WERI-Rb-1 (cell line): ENCODE data around the gene AGPAT2.
A peak's percentile ranks its signal among the peaks of the same experiment; 100 is the strongest.

Source experiments
- DNase-seq: peaks from one replicate; pipeline ENCODE4 v3.0.0-alpha.2; 2020
- H3K27ac ChIP-seq: fragments of 250-450 bp; sonication (Bioruptor Pico); 2 replicates; pipeline ENCODE4 v1.5.1; 2020; ENCODE audit warnings: mild to moderate bottlenecking, moderate library complexity
- H3K27me3 ChIP-seq: fragments of 250-450 bp; sonication (Bioruptor Pico); 2 replicates; pipeline ENCODE4 v1.5.1; 2021; ENCODE audit warnings: mild to moderate bottlenecking, low read depth, moderate library complexity; ENCODE audit not compliant: insufficient read depth, severe bottlenecking
- H3K36me3 ChIP-seq: fragments of 250-450 bp; sonication (Bioruptor Pico); 2 replicates; pipeline ENCODE4 v1.5.1; 2020; ENCODE audit warnings: mild to moderate bottlenecking, moderate library complexity
- H3K4me3 ChIP-seq: 2 replicates; pipeline ENCODE4 v1.5.1; 2011; ENCODE audit warnings: low read depth, mild to moderate bottlenecking, control low read depth, low read length
- H3K9me3 ChIP-seq: fragments of 250-450 bp; sonication (Bioruptor Pico); 2 replicates; pipeline ENCODE4 v1.5.1; 2021; ENCODE audit warnings: mild to moderate bottlenecking, moderate library complexity; ENCODE audit not compliant: severe bottlenecking
- TF ChIP-seq, protein P1 (sequence below): IDR thresholded peaks from 2 replicates; pipeline ENCODE4 v1.5.1; 2011; ENCODE audit warnings: low read depth, mild to moderate bottlenecking, control low read depth, inconsistent platforms, low read length

AGPAT2 gene

DNA sequence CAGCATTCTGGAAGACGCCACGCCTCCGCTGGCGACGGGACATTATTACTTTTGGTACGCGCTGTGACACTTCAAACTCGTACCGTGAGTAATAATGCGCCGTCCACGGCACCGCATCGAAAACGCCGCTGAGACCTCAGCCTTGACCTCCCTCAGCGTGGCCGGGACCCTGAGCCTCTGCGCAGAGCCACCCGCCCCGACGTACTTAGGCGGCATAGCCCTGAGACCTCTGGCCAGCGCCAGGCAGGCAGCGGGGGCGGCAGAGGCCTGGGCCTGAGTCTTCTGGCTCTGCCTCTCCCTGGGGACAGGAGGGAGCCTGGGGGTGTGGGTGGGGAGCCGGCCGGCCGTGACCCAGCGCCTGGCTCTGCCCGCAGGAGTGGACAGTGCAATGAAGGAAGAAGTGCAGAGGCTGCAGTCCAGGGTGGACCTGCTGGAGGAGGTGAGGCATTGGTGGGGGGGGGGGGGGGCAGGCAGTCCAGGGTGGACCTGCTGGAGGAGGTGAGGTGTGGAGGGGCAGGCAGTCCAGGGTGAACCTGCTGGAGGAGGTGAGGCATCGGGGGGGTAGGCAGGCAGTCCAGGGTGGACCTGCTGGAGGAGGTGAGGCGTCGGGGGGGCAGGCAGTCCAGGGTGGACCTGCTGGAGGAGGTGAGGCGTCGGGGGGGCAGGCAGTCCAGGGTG is 16.5 kb downstream of the AGPAT2 start:
- DNase-seq = no peak
- Histone ChIP-seq H3K36me3 (peaks cover 24% of the 10 kb centered on the region), H3K9me3 (no peaks in the 10 kb centered on the region), H3K4me3 (no peak overlapping the region), H3K27ac (no peak overlapping the region), H3K27me3 (no peaks in the 10 kb centered on the region)
- TF ChIP-seq, protein P1, sequence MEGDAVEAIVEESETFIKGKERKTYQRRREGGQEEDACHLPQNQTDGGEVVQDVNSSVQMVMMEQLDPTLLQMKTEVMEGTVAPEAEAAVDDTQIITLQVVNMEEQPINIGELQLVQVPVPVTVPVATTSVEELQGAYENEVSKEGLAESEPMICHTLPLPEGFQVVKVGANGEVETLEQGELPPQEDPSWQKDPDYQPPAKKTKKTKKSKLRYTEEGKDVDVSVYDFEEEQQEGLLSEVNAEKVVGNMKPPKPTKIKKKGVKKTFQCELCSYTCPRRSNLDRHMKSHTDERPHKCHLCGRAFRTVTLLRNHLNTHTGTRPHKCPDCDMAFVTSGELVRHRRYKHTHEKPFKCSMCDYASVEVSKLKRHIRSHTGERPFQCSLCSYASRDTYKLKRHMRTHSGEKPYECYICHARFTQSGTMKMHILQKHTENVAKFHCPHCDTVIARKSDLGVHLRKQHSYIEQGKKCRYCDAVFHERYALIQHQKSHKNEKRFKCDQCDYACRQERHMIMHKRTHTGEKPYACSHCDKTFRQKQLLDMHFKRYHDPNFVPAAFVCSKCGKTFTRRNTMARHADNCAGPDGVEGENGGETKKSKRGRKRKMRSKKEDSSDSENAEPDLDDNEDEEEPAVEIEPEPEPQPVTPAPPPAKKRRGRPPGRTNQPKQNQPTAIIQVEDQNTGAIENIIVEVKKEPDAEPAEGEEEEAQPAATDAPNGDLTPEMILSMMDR = no peak

DNA sequence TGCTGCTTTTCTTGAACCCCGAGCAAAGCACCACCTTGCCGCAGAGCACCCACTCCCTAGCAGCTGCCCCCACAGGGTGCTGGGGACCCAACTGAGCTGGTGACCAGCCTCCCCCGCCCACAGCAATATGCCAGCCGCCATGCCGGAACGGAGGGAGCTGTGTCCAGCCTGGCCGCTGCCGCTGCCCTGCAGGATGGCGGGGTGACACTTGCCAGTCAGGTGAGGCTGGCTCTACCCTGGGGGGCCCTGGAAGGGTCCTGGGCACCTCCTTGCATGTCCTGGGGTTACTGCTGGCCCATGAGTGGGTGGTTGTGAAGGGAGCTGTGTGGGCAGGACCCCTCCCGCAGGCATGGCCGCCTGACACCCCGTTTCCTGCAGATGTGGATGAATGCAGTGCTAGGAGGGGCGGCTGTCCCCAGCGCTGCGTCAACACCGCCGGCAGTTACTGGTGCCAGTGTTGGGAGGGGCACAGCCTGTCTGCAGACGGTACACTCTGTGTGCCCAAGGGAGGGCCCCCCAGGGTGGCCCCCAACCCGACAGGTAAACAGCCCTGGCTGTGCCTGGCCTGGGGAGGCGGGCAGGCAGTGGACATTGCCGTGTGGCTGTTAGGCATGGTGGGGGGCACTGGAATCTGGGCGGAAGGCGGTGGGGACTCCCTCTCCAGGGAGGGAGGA is 17.3 kb downstream of the AGPAT2 start:
- TF ChIP-seq, protein P1 = no peak
- no peak for DNase-seq
- H3K9me3 ChIP-seq = no peaks in the 10 kb centered on the region
- no peaks in the 10 kb centered on the region for H3K27me3 ChIP-seq
- no peak overlapping the region for H3K4me3 ChIP-seq
- peaks cover 24% of the 10 kb centered on the region for H3K36me3 ChIP-seq
- no peak overlapping the region for H3K27ac ChIP-seq

DNA sequence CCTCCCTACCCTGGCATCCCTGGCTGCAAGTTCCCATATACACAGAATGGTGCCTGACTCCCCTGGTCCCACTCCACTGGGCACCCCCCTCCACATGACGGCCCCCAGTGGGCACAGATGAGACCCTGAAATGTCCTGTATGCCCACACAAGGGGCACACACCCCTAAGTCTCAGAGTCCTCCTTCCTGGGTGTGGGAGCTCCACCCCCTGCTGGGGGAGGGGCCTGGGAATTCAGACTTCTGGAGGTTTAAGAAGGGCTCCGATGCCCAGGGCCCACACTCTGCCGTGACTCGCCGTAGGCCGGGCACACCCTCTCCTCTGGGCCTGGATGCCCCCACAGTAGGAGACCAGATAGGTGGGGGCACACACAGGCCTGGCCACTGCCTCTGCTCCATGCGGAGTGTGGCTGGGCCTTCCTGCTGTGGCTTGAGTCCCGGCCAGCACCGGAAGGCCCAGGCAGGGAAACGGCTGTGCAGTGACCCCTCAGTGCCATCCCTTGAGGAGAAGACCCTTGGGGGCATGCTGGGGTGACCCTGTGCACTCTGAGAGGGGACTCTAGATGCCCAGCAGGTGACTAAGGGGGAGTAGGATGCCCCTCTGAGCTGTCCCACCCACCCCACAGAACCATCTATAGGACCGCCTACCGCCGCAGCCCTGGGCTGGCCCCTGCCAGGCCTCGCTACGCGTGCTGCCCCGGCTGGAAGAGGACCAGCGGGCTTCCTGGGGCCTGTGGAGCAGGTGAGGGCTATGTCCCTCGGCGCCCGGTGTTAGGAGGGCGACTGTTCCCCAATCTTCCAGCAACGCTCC is 18.1 kb downstream of the AGPAT2 start:
- H3K36me3 ChIP-seq = peaks cover 18% of the 10 kb centered on the region
- H3K4me3 ChIP-seq = no peak overlapping the region
- H3K27me3 ChIP-seq = no peaks in the 10 kb centered on the region
- H3K9me3 ChIP-seq = no peaks in the 10 kb centered on the region
- DNase-seq = no peak
- no peak overlapping the region for H3K27ac ChIP-seq
- TF ChIP-seq, protein P1 = no peak

DNA sequence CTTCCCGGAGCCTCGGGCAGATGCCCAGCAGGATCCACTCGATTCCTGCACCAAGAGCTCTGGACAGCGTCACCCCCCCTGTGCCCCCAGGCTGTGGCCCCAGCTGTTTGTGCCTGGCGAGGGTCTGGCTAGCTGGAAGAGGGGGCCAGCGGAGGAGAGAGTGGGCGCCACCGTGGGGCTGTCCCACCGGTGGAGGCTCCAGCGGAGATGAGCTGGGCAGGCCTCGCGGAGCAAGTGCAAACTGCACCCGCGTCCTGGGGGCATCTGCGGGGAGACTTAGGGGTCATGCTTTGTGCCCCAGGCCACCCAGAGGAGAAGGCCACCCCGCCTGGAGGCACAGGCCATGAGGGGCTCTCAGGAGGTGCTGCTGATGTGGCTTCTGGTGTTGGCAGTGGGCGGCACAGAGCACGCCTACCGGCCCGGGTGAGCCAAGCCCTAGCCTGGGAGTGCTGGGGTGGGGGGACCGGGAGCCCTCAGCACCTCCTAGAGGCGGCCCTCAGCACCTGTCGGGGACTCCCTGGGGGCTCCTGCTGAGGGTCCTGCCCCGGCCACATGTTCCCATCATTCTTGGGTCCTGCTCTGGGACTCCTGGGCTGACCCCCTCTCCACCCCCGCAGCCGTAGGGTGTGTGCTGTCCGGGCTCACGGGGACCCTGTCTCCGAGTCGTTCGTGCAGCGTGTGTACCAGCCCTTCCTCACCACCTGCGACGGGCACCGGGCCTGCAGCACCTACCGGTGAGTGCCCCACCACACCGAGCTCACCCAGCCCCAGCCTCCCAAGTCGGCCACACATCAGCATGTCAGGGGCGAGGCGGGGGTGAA is 19.1 kb downstream of the AGPAT2 start:
- TF ChIP-seq, protein P1 = peak; percentile 36
- no peak for DNase-seq
- no peak overlapping the region for H3K4me3 ChIP-seq
- no peaks in the 10 kb centered on the region for H3K27me3 ChIP-seq
- no peak overlapping the region for H3K27ac ChIP-seq
- H3K36me3 ChIP-seq = peaks cover 8% of the 10 kb centered on the region
- H3K9me3 ChIP-seq = no peaks in the 10 kb centered on the region

DNA sequence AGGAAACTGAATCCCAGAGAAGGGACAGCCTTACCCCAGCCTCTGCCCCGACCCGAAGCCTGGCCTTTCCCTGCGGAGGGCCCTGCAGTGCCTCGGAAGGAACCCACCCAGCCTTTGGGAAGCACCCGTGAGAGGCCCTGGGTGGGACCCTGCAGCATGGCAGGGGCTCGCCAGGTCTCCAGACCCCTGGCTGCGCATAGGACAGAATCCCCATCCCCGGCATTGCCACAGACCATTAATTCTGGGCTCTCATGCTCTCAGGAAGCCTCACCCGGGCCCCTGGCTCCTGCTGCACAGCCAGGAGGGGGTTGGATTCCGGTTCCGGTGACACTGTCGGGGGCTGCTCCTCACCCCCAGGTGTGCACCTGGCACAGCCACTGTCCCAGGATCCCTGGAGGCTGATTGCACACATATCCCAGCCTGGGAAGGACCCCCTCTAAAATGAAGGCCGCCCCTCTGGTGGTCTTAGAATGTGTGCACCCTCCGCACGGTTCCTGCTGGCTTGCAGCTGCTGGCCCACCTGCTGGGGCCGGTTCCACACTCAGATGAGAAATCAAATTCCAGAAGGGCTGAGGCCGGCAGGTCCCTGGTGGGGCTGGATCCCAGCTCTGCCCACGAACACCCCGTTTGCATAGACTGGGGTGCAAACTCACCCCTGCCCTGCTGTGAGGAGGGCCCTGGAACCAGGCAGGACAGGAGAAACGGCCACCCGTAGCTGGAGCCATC is 19.9 kb downstream of the AGPAT2 start:
- Histone ChIP-seq H3K4me3 (no peak overlapping the region), H3K27ac (no peak overlapping the region), H3K27me3 (no peaks in the 10 kb centered on the region), H3K9me3 (no peaks in the 10 kb centered on the region), H3K36me3 (peaks cover 3% of the 10 kb centered on the region; the same call in 1 of the 2 replicates)
- no peak for DNase-seq
- TF ChIP-seq, protein P1 = no peak
